ENCODE measurements around the gene UBXN4.
A peak's percentile ranks its signal among the peaks of the same experiment; 100 is the strongest.
"Not testable (repeated sequence)": the region's sequence is repeated elsewhere in the genome, so short reads cannot be mapped to it uniquely, and the experiment has no call there.

UBXN4 gene, protein sequence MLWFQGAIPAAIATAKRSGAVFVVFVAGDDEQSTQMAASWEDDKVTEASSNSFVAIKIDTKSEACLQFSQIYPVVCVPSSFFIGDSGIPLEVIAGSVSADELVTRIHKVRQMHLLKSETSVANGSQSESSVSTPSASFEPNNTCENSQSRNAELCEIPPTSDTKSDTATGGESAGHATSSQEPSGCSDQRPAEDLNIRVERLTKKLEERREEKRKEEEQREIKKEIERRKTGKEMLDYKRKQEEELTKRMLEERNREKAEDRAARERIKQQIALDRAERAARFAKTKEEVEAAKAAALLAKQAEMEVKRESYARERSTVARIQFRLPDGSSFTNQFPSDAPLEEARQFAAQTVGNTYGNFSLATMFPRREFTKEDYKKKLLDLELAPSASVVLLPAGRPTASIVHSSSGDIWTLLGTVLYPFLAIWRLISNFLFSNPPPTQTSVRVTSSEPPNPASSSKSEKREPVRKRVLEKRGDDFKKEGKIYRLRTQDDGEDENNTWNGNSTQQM

DNA sequence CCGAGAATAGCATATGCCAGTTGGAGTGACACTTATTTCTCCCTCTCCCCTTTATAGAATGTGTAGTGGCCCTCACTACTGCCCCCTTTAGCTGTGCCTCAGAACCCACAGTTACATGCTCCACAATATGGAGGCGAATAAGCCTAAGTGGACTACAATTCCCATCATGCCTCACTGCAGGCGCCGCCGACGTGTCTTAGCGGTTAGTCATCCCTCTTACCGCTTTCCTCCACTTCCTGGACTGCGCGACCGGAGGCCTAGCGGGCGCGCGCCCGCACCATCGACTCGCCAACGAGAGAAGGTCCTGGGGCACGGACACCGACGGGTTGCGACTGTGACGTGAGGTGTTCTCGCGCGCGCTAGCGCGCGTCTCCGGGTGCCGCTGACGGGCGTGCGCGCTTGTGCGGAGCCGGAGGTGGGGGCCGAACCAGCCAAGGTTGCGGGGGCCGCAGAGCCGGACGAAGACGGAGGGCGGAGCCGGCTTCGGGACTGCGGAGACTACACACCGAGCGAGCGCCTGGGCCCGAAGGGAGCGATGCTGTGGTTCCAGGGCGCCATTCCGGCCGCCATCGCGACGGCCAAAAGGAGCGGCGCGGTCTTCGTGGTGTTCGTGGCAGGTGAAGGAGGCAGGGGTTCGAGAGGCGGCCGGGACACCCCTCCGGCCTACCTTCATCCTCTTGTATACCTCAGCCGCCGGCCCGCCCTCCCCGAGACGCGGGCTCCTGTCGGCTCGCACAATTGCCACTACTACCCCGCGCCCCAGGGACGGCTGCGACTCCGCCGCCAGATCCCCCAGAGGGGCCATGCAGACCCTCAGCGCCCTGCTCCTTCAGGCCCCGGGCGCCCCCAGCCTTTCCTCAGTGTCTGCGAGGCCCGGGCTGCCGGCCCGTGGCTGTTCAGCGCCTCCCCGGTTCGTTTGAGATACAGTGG is at the start of gene UBXN4:
Gene UBXN4, plus strand, starts transcription at position 461 of the 930 bp plus-strand sequence. Its CDS starts 75 bp downstream, at position 536.
- DNase-seq (ENCODE audit: low read depth in 2 of 2) = peak; percentile 89 to 90

DNA sequence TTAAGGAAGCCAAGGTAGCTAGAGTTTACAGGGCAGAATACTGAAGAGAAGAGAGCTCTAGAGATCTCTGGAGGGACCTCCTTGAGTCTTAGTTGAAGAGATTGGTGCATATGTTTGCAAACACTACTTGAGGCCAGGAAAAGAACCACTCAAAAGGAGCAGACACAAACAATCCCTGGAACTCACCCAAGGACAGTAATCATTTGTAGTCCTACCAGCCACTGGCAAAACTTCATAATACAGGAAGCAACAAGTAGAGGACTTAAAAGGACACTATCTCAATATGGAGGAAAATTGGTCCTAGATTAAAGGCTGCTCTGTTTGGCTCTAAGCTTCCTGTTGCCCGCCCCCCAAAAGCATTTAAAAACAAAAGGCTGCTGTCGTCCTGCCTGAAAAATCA is 46.9 kb upstream of the UBXN4 start:
- no peak for DNase-seq (ENCODE audit: low read depth in 2 of 2)

DNA sequence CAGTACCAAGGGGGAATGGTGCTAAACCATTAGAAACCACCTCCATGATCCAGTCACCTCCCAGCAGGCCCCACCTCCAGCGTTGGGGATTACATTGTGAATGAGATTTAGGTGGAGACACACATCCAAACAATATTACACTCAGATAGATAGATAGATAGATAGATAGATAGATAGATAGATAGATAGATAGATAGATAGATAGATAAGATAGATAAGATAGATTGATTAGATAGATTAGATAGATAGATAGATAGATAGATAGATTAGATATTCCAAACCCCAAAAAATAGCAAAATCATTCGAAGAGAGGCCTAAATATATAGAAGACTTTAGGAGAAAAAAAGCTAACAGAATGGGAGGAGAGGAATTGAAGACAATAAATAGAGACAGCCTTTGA is 42.8 kb upstream of the UBXN4 start:
- DNase-seq (ENCODE audit: low read depth in 2 of 2) = no peak

DNA sequence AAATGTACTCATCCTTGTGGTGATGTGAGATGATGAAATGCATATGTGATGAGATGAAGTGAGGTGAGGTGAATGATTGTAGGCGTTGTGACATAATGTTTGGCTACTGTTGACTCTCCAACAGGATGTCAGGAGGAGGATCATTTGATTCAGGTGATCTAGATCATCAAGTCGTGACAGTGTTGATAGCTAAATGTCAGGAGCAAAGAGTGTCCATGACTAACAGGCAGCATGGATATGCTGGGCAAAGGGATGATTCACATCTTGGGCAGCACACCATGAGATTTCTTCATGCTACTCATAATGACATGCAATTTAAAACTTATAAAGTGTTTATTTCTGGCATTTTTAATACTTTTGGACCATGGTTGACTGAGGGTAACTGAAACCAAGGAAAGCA is 40.2 kb upstream of the UBXN4 start:
- DNase-seq (ENCODE audit: low read depth in 2 of 2) = no peak

DNA sequence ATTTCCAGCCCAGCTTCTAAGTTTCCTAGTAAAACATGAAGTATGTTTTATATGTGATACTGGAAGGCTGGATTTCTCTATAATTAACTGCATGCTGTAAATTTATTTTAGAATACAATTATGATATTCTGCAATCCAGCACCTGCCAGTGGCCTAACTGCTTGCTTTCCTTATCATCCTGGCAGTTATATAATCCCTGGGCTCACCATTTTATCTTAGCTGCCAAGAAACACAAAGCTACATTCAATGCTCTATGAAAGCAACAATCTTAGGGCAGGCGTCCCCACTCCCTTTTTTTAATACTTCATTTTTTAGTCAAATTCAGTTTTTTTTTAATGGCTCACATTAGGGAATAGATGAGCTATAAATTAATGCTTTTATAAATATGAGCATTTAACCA is 38.4 kb upstream of the UBXN4 start:
- DNase-seq (ENCODE audit: low read depth in 2 of 2) = no peak

DNA sequence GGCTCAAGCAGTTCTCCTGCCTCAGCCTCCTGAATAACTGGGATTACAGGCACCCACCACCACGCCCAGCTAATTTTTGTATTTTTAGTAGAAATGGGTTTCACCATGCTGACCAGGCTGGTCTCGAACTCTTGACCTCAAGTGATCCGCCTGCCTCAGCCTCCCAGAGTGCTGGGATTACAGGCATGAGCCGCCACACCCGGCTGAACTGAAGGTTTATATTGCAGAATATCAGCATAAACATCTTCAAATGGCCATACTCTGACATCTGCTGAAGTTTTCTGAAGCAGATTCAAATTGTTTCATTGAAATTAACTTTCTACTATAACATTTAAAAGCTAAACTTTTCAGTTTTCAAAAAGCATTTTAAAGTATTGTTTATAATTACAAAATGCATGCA is 37.6 kb upstream of the UBXN4 start:
- not testable (repeated sequence) for DNase-seq (ENCODE audit: low read depth in 2 of 2)

DNA sequence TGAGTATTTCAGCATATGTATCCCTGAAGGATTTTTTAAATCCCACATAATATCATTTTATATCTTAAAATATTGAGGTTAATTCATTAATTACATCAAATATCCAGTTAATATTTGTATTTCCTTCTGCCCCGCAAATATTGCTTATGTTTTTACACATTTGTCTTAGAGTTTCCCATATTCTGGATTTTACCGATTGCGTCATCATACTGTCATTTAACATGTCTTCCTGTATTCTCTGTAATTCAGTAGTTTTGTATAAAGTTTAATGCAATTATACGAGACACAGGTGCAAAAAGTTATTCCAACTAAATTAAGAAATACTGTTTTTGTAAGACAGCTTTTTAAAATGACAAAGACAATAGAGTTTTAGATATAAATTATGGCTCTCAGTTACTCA is 33.5 kb upstream of the UBXN4 start:
- no peak for DNase-seq (ENCODE audit: low read depth in 2 of 2)

DNA sequence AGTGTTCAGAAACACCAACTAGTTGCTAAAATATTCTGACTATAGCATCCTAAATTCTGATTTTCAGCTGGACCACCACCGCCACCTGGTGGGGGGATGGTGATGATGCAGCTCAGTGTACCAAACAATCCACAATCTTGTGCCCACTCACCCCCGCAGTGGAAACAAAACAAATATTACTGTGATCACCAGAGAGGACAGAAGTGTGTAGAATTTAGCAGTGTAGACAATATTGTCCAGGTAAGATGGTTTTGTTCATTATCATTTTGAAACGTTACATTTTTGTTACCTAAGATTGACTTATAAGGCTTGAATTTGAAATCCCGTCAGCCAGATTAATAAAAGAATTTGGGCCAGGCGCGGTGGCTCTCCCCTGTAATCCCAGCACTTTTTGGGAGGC is 31.7 kb upstream of the UBXN4 start:
- DNase-seq (ENCODE audit: low read depth in 2 of 2) = peak; percentile 50 to 51

DNA sequence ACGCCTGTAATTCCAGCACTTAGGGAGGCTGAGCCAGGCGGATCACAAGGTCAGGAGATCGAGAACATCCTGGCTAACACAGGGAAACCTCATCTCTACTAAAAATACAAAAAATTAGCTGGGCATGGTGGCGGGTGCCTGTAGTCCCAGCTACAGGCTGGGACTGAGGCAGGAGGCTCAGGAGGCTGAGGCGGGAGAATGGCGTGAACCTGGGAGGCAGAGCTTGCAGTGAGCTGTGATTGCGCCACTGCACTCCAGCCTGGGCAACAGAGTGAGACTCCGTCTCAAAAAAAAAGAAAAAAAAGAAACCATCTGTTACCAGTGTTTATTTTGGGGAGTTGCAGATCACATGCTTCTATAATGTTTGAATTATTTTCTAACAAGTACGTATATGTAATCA is 26.6 kb upstream of the UBXN4 start:
- not testable (repeated sequence) for DNase-seq (ENCODE audit: low read depth in 2 of 2)

DNA sequence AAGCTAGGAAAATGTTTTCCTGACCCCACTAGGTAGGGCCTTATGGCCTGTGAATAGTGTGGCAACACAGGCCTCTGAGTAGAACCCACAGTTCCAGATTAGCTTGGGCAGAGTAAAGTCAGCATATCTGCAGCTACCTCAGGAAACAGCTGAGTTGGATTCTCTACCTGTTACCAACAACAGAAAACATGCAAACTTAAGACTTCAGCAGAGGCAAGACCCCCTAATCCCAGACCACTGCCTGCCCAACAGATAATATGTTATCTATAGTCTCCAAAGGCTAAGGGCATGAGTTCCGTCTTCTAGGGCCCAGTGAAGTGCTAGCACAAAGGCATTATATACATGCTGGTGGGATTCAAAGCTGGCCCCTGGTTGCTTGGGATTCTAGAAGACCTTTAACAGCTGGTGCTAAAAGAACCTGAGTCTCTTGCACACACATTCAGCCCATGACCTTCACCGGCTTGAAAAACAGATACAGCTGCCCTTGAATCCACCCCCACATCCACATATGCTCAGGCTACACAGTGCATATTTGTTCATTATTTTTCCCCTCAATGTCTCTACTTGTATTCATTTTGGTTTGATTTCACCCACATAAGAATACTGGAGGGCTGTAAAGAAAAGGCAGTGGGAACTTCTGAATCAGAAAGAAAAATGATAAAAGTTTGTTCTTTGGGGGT is 13.5 kb upstream of the UBXN4 start:
- no peak for DNase-seq (ENCODE audit: low read depth in 2 of 2)

DNA sequence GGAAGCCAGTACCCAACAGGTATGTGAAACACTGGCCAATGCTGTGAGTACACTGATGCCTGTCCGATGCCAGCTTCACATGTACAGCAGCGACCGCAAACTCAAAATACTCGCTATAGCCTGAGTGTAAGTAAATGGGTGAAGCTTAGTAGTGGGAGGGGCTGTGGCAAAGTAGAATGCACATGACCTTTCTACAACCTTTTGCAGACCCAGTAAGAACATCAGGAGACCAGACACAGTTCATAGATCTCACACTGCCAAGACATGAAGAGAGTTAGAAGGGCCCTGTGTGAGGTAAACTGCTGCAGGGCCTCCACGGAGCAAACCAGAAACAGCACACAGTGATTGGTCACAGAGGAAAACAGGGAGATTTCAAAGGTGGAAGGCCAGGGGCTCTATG is 9.1 kb upstream of the UBXN4 start:
- no peak for DNase-seq (ENCODE audit: low read depth in 2 of 2)

DNA sequence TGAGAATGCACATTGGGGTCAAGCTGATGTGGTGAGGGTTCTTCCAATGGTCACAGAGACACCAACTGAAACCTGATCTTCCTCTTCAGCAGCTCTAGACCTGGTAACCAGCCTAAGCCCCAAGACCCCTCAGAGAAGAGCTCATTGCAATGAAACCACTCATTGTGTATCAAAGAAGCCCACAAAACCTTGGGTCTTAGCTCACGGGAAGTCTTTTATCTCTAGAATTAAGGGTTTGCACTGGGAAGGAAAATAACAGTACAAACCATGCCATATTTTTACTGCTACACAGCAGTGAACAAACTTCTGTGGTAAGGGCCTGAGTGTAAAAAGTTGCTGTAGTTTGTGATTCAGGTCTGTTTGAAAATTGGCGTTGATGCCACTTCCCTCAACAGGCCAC is 8.6 kb upstream of the UBXN4 start:
- DNase-seq (ENCODE audit: low read depth in 2 of 2) = no peak

DNA sequence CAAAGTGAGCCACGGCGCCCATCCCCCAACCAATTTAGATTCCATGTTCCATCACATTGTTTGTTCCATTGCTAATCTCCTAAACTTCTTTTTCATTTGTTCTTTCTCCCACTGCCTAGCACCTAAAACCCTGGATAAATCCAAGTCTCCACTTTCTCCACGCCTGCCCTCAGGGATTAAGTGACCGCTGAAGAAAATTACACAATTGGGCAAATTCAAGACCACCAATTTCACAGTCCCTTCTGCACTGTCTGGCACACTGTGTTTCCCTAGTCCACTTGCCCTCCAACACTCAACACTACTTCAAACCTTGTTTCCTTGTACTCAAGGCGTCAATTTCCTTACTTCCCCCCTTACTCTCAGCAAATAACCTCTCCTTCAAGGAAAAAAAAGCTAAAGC is 5.1 kb upstream of the UBXN4 start:
- DNase-seq (ENCODE audit: low read depth in 2 of 2) = no peak

DNA sequence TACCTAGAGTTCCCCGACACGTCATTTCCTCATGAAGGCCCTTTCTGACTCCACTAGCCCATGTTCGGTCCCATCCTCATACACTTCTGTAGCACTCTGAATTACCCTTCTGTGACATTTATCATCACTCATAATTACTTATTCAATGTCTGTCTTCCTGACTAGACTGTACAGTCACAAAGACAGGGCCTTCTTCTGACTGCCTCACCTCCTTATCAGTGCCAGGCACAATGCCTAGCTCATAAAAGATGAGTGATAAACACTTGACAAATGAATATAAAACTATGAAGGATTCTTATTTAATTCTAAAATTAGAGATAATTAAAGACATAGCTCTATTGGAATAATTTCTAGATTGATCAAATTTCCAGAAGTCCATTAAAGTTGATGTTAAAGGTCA is 1.4 kb upstream of the UBXN4 start:
- DNase-seq (ENCODE audit: low read depth in 2 of 2) = no peak

DNA sequence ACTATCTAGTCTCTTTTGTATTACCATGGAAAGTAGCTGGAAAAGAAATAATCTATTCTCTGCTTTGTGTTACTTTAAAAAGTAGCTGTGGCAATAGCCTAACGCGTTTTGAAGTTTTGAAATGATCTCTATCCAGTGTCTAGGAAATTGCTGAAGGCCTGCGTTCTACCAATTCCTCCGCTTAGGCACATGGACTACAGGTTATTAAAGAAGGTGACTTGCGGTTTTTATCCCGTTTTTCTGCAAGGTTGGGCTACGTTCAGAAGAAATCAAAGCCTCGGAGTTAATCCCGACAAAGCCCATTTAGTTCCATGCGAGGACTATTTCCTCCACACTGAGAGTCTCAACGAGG is 636 bp upstream of the UBXN4 start:
- DNase-seq (ENCODE audit: low read depth in 2 of 2) = no peak

DNA sequence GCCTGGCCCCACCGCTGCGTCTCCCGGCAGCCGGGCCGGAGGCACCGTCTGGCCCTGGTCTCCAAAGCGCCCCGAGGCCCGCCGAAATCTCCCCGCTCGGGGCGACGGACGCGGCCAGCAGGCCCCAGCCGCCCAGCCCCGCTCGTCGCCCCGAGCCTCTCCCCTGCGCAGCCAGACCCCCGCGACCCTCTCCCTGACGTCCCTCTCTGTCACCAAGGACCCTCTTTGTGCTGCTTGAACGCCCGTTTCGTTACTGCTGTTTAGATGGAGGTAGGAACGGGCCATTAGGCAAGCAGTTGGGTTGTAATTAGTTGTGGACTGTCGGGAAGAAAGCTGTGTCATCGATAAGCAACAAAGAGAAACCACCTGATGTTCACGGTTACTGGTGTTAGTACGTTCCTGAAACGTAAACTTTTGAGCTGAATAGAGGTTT is 686 bp downstream of the UBXN4 start:
- peak; percentile 3 to 14 for DNase-seq (ENCODE audit: low read depth in 2 of 2)

DNA sequence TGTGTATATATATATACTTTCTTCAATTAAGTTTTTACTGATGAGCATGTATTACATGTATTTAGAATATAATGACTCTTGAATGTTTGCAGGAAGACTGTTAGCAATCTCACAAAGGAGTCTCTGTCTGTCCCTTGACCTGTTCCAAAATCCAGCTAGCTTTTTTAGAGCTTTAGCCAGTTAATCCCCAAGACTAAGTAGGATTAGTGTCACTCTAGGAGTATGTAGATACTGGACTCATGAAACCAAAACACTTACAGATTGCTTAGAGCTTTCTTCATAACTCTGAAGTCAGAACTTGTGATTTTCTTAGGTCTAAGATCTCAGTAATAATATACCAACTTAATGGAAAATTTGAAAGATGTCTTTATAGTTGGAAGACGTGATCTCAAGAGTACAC is 2.2 kb downstream of the UBXN4 start:
- DNase-seq (ENCODE audit: low read depth in 2 of 2) = no peak

DNA sequence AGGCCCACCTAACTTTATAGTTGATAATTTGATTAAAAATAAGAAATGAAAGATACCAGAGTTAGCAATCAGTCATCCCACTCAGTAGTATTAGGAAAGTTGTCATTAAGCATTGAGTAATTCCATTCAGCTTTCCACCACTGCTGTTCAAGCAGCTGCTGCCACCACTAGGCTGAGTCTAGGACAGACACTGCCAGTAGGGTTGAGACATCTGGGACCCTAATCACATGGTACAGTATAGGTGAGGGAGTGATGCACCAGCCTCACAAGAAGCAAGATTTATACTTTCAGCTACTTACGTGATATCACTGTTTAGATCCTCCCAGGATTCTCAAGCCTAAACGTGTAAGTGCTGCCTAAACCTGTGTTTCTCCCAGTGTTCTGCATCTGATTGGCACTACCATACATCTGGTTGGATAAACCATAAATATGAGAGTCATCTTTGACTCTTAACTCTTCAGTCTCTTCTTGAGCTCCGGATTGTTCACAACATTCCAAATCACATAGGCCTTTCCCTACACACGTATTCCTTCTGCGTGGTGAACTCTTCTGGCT is 3.2 kb downstream of the UBXN4 start:
- no peak for DNase-seq (ENCODE audit: low read depth in 2 of 2)

DNA sequence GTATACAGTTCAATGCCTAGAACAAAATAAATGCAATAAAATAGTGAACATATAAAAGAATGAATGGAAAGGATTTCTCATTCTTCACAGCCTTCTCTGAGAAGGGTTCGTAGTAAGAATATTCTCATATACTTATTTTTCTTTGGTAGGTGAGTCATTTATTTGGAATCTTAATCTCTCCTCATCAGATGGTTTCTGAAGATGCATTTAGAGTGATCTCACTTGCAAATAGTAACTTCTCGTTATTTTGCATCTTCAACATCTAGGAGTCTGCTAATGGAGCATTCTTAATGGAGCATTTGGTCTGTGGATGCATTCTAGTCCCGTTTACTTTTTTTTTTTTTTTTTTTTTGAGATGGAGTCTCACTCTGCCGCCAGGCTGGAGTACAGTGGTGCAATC is 3.9 kb downstream of the UBXN4 start:
- DNase-seq (ENCODE audit: low read depth in 2 of 2) = no peak

DNA sequence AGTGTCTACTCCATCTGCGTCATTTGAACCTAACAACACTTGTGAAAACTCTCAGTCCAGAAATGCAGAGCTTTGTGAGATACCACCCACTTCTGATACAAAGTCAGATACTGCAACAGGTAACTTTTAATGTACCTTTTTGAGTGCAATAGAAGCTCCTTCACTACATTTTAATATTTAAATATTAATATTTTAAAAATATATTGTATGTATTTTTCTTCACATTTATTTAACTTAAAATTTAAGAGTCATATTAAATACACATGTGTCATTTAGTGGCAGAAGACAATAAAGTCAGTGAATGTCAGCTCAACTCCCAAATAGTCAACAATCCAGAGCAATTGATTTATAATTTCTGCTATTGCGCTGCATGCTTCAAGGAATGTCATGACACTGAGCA is 13.9 kb downstream of the UBXN4 start:
- no peak for DNase-seq (ENCODE audit: low read depth in 2 of 2)

DNA sequence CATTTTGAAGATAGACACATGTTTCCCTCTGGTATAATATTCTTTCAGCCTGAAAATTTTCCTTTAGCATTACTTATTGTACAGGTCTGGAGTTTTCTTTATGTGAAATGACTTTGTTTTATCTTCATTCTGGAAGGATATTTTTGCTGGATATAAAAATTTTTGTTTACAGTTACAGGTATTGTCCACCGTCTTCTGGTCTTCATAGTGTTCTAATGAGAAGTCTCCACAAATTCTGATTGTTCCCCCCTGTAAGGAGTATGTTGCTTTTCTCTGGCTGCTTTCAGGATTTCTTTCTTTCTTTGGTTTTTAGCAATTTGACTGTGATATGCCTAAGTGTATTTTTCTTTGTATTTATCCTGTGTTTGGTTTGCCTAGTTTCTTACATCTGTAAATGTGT is 15.0 kb downstream of the UBXN4 start:
- DNase-seq (ENCODE audit: low read depth in 2 of 2) = no peak

DNA sequence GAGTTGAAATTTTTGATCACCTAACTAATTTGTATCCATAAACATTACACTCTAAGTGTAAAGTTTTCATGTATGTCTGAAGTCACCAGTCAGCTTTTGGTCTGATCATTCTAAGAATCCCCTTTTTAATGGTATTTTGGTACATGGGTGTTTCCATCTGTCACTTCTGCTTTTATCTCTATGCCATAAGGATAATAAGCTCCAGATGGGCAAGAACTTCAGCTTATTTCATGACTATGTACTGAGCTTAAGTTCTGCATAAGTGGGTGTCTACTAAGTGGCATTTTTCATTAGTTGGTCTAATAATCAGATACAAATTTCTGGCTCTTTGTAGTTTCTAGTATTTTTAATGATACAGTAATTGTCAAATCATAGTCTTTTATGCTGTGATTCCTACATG is 20.4 kb downstream of the UBXN4 start:
- DNase-seq (ENCODE audit: low read depth in 2 of 2) = no peak

Data from stimulated activated CD8-positive, alpha-beta memory T cell treated with anti-CD3 and anti-CD28 coated beads, Interleukin-2, amount 100 ng/mL, for 1 hour (primary cell).